GM23248 (cell line): ENCODE results near the gene UBE3B. TPM values are rescaled to one million over a fixed set of nuclear protein-coding genes. Genes with fewer than 3 reads are reported as not detected.
A peak's percentile ranks its signal among the peaks of the same experiment; 100 is the strongest.

Source experiments
- DNase-seq: peaks from one replicate; pipeline ENCODE4 v3.0.0-alpha.2; 2015
- H2AFZ ChIP-seq: fragments of 200-600 bp; sonication (generic); 2 replicates; pipeline ENCODE4 v1.6.1; 2016; ENCODE audit warnings: antibody characterized with exemption
- H3F3A ChIP-seq: fragments of 200-600 bp; sonication (generic); 2 replicates; pipeline ENCODE4 v1.6.1; 2016; ENCODE audit warnings: mild to moderate bottlenecking, antibody characterized with exemption, mixed run types; ENCODE audit not compliant: insufficient read depth
- H3K27ac ChIP-seq: fragments of 200-600 bp; sonication (generic); 2 replicates; pipeline ENCODE4 v1.5.1; 2016; ENCODE audit warnings: mild to moderate bottlenecking
- H3K27me3 ChIP-seq: fragments of 200-600 bp; sonication (generic); replicated peaks from 2 replicates; pipeline ENCODE4 v1.6.1; 2016; ENCODE audit warnings: mild to moderate bottlenecking; ENCODE audit not compliant: insufficient read depth
- H3K36me3 ChIP-seq: fragments of 200-600 bp; sonication (generic); 2 replicates; pipeline ENCODE4 v1.6.1; 2016; ENCODE audit warnings: low read depth, mild to moderate bottlenecking
- H3K4me1 ChIP-seq: fragments of 200-600 bp; sonication (generic); 2 replicates; pipeline ENCODE4 v1.6.1; 2016; ENCODE audit warnings: mild to moderate bottlenecking; ENCODE audit not compliant: insufficient read depth
- H3K4me2 ChIP-seq: fragments of 200-600 bp; sonication (generic); one replicate; pipeline ENCODE4 v1.6.1; 2016; ENCODE audit warnings: mild to moderate bottlenecking; ENCODE audit not compliant: unreplicated experiment
- H3K4me3 ChIP-seq: fragments of 200-600 bp; sonication (generic); 2 replicates; pipeline ENCODE4 v1.5.1; 2016; ENCODE audit warnings: mild to moderate bottlenecking
- H3K79me2 ChIP-seq: fragments of 200-600 bp; sonication (generic); 2 replicates; pipeline ENCODE4 v1.6.1; 2016; ENCODE audit warnings: mild to moderate bottlenecking; ENCODE audit not compliant: insufficient read depth
- H3K9ac ChIP-seq: fragments of 200-600 bp; sonication (generic); 2 replicates; pipeline ENCODE4 v1.6.1; 2016; ENCODE audit warnings: mild to moderate bottlenecking
- H3K9me2 ChIP-seq: fragments of 200-600 bp; sonication (generic); 2 replicates; pipeline ENCODE4 v1.6.1; 2016; ENCODE audit warnings: mixed run types, mild to moderate bottlenecking, moderate library complexity; ENCODE audit not compliant: insufficient read depth
- H3K9me3 ChIP-seq: fragments of 200-600 bp; sonication (generic); one replicate; pipeline ENCODE4 v1.6.1; 2017; ENCODE audit warnings: low read depth
- H4K20me1 ChIP-seq: fragments of 200-600 bp; sonication (generic); 2 replicates; pipeline ENCODE4 v1.6.0; 2016; ENCODE audit not compliant: insufficient read depth
- EZH2 ChIP-seq: fragments of 200-600 bp; sonication (generic); IDR thresholded peaks from 2 replicates; pipeline ENCODE4 v1.6.1; 2018; ENCODE audit warnings: antibody characterized with exemption, mild to moderate bottlenecking; ENCODE audit not compliant: insufficient read depth, poor library complexity, severe bottlenecking
- EZH2phosphoT487 ChIP-seq: fragments of 200-600 bp; sonication (generic); IDR thresholded peaks from 2 replicates; pipeline ENCODE4 v1.6.1; 2018; ENCODE audit warnings: antibody characterized with exemption, moderate library complexity, mild to moderate bottlenecking, low read depth; ENCODE audit not compliant: insufficient read depth
- WGBS, 2 experiments: methylation state at CpG; one replicate each; pipeline ENCODE4 v1.1.6; 2015 to 2017; ENCODE audit warnings: low lambda C conversion rate in 2 of 2, low coverage in 1 of 2; ENCODE audit errors: missing lambda C conversion rate in 2 of 2; 5-methylcytosine and 5-hydroxymethylcytosine counted together
- in situ Hi-C: fragments of 300-500 bp; cut with MboI; formaldehyde crosslinking; loops from 2 replicates; pipeline ENCODE4 v1.15.0; 2020
- polyA plus RNA-seq: library from polyadenylated mRNA; unstranded; fragments of >200 nt; fragmentation: Nextera tagmentation; extraction: Ambion mirVana; gene quantifications from 2 replicates; pipeline ENCODE4 v1.2.1, GENCODE V29; 2016
- total RNA-seq: library from RNA; depleted of rRNA; stranded (reverse); fragments of >200 nt; shearing (Covaris generic); gene quantifications from 2 replicates; pipeline ENCODE4 v1.2.3, GENCODE V29; 2014

UBE3B gene
- total and polyA plus RNA-seq, 2 experiments from 2014 or later, result 32.0 to 38.3 TPM

GRCh38 chr12:109483346-109483745 lies 5.9 kb downstream of the UBE3B start:
- H3K27ac ChIP-seq, result no peak overlapping the region
- in situ Hi-C loops, result no loop called here
- no peaks in the 10 kb centered on the region for H3K9me2 ChIP-seq
- H3K79me2 ChIP-seq, result peaks cover 46% of the 10 kb centered on the region
- TF ChIP-seq EZH2phosphoT487 (no peak), EZH2 (no peak)
- WGBS, 2 experiments, result 90 to 92% methylated on average over 11 of the region's 11 CpGs
- H3K36me3 ChIP-seq, result peaks cover 43% of the 10 kb centered on the region
- H2AFZ ChIP-seq, result no peak overlapping the region
- no peaks in the 10 kb centered on the region for H4K20me1 ChIP-seq
- no peak overlapping the region for H3K4me3 ChIP-seq
- no peak for DNase-seq
- H3K9ac ChIP-seq, result no peak overlapping the region
- H3K27me3 ChIP-seq, result no peaks in the 10 kb centered on the region
- no peak overlapping the region for H3K4me2 ChIP-seq
- H3K4me1 ChIP-seq, result peaks cover 10% of the 10 kb centered on the region
- no peaks in the 10 kb centered on the region; the same call in 1 of the 2 replicates for H3F3A ChIP-seq
- H3K9me3 ChIP-seq, result no peaks in the 10 kb centered on the region

GRCh38 chr12:109485201-109485600 lies 7.8 kb downstream of the UBE3B start:
- 92 to 97% methylated on average over 4 of the region's 4 CpGs for WGBS, 2 experiments
- Histone ChIP-seq H3K4me1 (no peaks in the 10 kb centered on the region), H3K27ac (no peak overlapping the region), H3K79me2 (peaks cover 28% of the 10 kb centered on the region), H3K36me3 (peaks cover 58% of the 10 kb centered on the region), H3K9ac (no peak overlapping the region), H3K9me2 (no peaks in the 10 kb centered on the region), H2AFZ (no peak overlapping the region), H3K4me2 (no peak overlapping the region), H4K20me1 (no peaks in the 10 kb centered on the region), H3F3A (no peaks in the 10 kb centered on the region; the same call in 1 of the 2 replicates), H3K4me3 (no peak overlapping the region), H3K9me3 (no peaks in the 10 kb centered on the region), H3K27me3 (no peaks in the 10 kb centered on the region)
- no peak for TF ChIP-seq EZH2phosphoT487
- TF ChIP-seq EZH2, result no peak
- DNase-seq, result no peak
- in situ Hi-C loops, result no loop called here

GRCh38 chr12:109487181-109488050 lies 10.0 kb downstream of the UBE3B start:
- Histone ChIP-seq H3K4me3 (no peak overlapping the region), H3K4me2 (no peak overlapping the region), H3K27me3 (no peaks in the 10 kb centered on the region), H2AFZ (no peak overlapping the region), H3K79me2 (peaks cover 7% of the 10 kb centered on the region), H3K4me1 (no peaks in the 10 kb centered on the region), H4K20me1 (no peaks in the 10 kb centered on the region), H3K9me3 (no peaks in the 10 kb centered on the region), H3K9ac (peak overlapping the region; percentile 7; the same call in 1 of the 2 replicates), H3K27ac (peak overlapping the region; percentile 39; the same call in 1 of the 2 replicates), H3K9me2 (no peaks in the 10 kb centered on the region), H3K36me3 (peaks cover 75% of the 10 kb centered on the region), H3F3A (no peaks in the 10 kb centered on the region; the same call in 1 of the 2 replicates)
- no peak for DNase-seq
- TF ChIP-seq EZH2phosphoT487, result no peak
- no peak for TF ChIP-seq EZH2
- in situ Hi-C loops, result no loop called here
- WGBS, 2 experiments, result 94 to 96% methylated on average over 9 of the region's 9 CpGs

- TF ChIP-seq EZH2phosphoT487 (no peak), EZH2 (no peak)
- Histone ChIP-seq H3K79me2 (no peaks in the 10 kb centered on the region), H4K20me1 (no peaks in the 10 kb centered on the region), H3K27me3 (no peaks in the 10 kb centered on the region), H2AFZ (no peak overlapping the region), H3K4me1 (no peaks in the 10 kb centered on the region), H3K36me3 (peaks cover 75% of the 10 kb centered on the region), H3K9ac (peak overlapping the region; percentile 38; the same call in 1 of the 2 replicates), H3K4me2 (no peak overlapping the region), H3K9me2 (no peaks in the 10 kb centered on the region), H3F3A (no peaks in the 10 kb centered on the region; the same call in 1 of the 2 replicates), H3K4me3 (no peak overlapping the region), H3K27ac (peak overlapping the region; percentile 39), H3K9me3 (no peaks in the 10 kb centered on the region)
- WGBS, 2 experiments, result 73 to 75% methylated on average over 7 of the region's 7 CpGs
- in situ Hi-C loops, result no loop called here
- DNase-seq, result peak; percentile 64
Measured at GRCh38 chr12:109488051-109488665, 10.7 kb downstream of the UBE3B start.
